HepG2 (cell line): Measurements from ENCODE around the gene EMC9. TPM values are rescaled to one million over a fixed set of nuclear protein-coding genes. Genes with fewer than 3 reads are reported as not detected.

Experiments
- CHD2 ChIP-seq: IDR thresholded peaks from 2 replicates; pipeline ENCODE4 v1.6.1; 2011; ENCODE audit warnings: low read depth, low read length, improper control_type of control experiment
- HMG20A ChIP-seq: IDR thresholded peaks from 2 replicates; pipeline ENCODE4 v1.6.1; 2016; ENCODE audit warnings: borderline replicate concordance
- MEF2D ChIP-seq: sonication (generic); formaldehyde crosslinking; IDR thresholded peaks from 2 replicates; pipeline ENCODE4 v1.5.1; 2020; ENCODE audit warnings: mild to moderate bottlenecking, missing genetic modification reagents
- SIN3B ChIP-seq: fragments of 150-350 bp; IDR thresholded peaks from 2 replicates; pipeline ENCODE4 v1.6.1; 2014; ENCODE audit warnings: low read length
- SOX6 ChIP-seq, 2 experiments: fragments of 450-650 bp in 1 of 2; sonication (generic) in 1 of 2; formaldehyde crosslinking in 1 of 2; IDR thresholded peaks; 2 replicates each; pipeline versions ENCODE4 v1.4.0 to v1.6.1; 2017 to 2020; ENCODE audit warnings: antibody characterized with exemption in 1 of 2, mild to moderate bottlenecking in 1 of 2, missing genetic modification reagents in 1 of 2
- SP140L ChIP-seq: sonication (generic); formaldehyde crosslinking; IDR thresholded peaks from 2 replicates; pipeline ENCODE4 v1.4.0; 2020; ENCODE audit warnings: missing genetic modification reagents, borderline replicate concordance
- TCF7 ChIP-seq: sonication (generic); IDR thresholded peaks from 2 replicates; pipeline ENCODE4 v1.6.1; 2016; ENCODE audit warnings: antibody characterized with exemption, low read depth
- YEATS2 ChIP-seq: sonication (generic); formaldehyde crosslinking; IDR thresholded peaks from 2 replicates; pipeline ENCODE4 v1.4.0; 2020; ENCODE audit warnings: missing genetic modification reagents, borderline replicate concordance
- ZBTB20 ChIP-seq: sonication (generic); formaldehyde crosslinking; IDR thresholded peaks from 2 replicates; pipeline ENCODE4 v1.8.1; 2023; ENCODE audit warnings: missing genetic modification reagents, low read depth, mild to moderate bottlenecking, borderline replicate concordance
- ZNF10 ChIP-seq: sonication (generic); formaldehyde crosslinking; IDR thresholded peaks from 2 replicates; pipeline ENCODE4 v1.4.0; 2020; ENCODE audit warnings: mild to moderate bottlenecking, low read depth, missing genetic modification reagents, borderline replicate concordance
- ZNF543 ChIP-seq: sonication (generic); formaldehyde crosslinking; IDR thresholded peaks from 2 replicates; pipeline ENCODE4 v1.4.0; 2020; ENCODE audit warnings: mild to moderate bottlenecking, missing genetic modification reagents
- ZNF672 ChIP-seq: sonication (generic); formaldehyde crosslinking; IDR thresholded peaks from 2 replicates; pipeline ENCODE4 v1.8.1; 2022; ENCODE audit warnings: missing genetic modification reagents
- ZNF761 ChIP-seq: sonication (generic); formaldehyde crosslinking; conservative IDR thresholded peaks from 2 replicates; pipeline ENCODE4 v1.4.0; 2020; ENCODE audit warnings: mild to moderate bottlenecking, missing genetic modification reagents
- ZNF790 ChIP-seq: sonication (generic); formaldehyde crosslinking; IDR thresholded peaks from 2 replicates; pipeline ENCODE4 v1.8.0; 2022; ENCODE audit warnings: missing genetic modification reagents, mild to moderate bottlenecking, borderline replicate concordance
- polyA plus RNA-seq, 8 experiments: library from polyadenylated mRNA; depleted of rRNA in 3 of 8; stranded (reverse) in 7 of 8; unstranded in 1 of 8; fragments of >200 nt; fragmentation: Illumina TruSeq in 4 of 8; extraction: Trizol in 4 of 8; gene quantifications; 2 replicates each; pipeline versions ENCODE4 v1.2.1 to v1.2.3, GENCODE V29; 2011 to 2016; ENCODE audit warnings: low read depth in 4 of 8, missing spikeins in 1 of 8, mixed read lengths in 1 of 8; ENCODE audit not compliant: insufficient read depth in 1 of 8
- total RNA-seq, 5 experiments: library from RNA; depleted of rRNA; stranded (reverse); fragments of >200 nt; fragmentation: Illumina TruSeq; extraction: Trizol; gene quantifications; 2 replicates each; pipeline ENCODE4 v1.2.3, GENCODE V29; 2016; ENCODE audit warnings: low read depth in 1 of 5
- TF ChIP-seq, protein P1 (sequence below): sonication (generic); formaldehyde crosslinking; IDR thresholded peaks from 2 replicates; pipeline ENCODE4 v1.4.0; 2020; ENCODE audit warnings: mild to moderate bottlenecking, missing genetic modification reagents
- TF ChIP-seq, protein P2 (sequence below): sonication (generic); formaldehyde crosslinking; conservative IDR thresholded peaks from 2 replicates; pipeline ENCODE4 v1.8.0; 2022; ENCODE audit warnings: missing genetic modification reagents
- TF ChIP-seq, protein P3 (sequence below): sonication (generic); formaldehyde crosslinking; IDR thresholded peaks from 2 replicates; pipeline ENCODE4 v1.8.1; 2023; ENCODE audit warnings: missing genetic modification reagents, inconsistent platforms, borderline replicate concordance
- TF ChIP-seq, protein P4 (sequence below): sonication (generic); formaldehyde crosslinking; IDR thresholded peaks from 2 replicates; pipeline ENCODE4 v1.8.1; 2023; ENCODE audit warnings: mild to moderate bottlenecking, missing genetic modification reagents
- TF ChIP-seq, protein P5 (sequence below): sonication (generic); formaldehyde crosslinking; conservative IDR thresholded peaks from 2 replicates; pipeline ENCODE4 v1.8.0; 2022; ENCODE audit warnings: mild to moderate bottlenecking, moderate library complexity, missing genetic modification reagents
- TF ChIP-seq, protein P6 (sequence below): sonication (generic); formaldehyde crosslinking; conservative IDR thresholded peaks from 2 replicates; pipeline ENCODE4 v1.4.0; 2020; ENCODE audit warnings: missing genetic modification reagents

Gene EMC9
- total and polyA plus RNA-seq, 2 of the 13 experiments (the other 11 are each of a cell fraction or from before 2014, with no cell fraction given): 60.5 to 78.7 TPM

DNA sequence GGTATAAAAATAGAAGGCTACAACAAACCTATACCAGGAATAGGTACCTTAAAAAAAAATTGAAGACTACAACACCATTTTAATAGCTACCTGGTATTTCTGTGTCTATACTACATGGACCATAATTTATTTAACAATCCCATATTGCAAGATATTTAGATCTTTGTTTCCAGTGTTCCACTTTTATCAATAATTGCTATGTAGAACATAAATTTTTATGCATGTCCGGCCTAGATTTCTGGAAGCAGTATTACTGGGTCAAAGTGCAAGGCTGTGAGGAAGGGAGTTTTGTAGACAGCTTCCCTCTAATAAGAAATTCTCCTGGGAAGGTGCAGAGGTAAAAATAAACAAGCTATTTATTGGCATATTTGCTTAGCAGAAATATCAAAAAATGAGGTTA, 30.9 kb downstream of the EMC9 start (continued):
- TF ChIP-seq, protein P1, sequence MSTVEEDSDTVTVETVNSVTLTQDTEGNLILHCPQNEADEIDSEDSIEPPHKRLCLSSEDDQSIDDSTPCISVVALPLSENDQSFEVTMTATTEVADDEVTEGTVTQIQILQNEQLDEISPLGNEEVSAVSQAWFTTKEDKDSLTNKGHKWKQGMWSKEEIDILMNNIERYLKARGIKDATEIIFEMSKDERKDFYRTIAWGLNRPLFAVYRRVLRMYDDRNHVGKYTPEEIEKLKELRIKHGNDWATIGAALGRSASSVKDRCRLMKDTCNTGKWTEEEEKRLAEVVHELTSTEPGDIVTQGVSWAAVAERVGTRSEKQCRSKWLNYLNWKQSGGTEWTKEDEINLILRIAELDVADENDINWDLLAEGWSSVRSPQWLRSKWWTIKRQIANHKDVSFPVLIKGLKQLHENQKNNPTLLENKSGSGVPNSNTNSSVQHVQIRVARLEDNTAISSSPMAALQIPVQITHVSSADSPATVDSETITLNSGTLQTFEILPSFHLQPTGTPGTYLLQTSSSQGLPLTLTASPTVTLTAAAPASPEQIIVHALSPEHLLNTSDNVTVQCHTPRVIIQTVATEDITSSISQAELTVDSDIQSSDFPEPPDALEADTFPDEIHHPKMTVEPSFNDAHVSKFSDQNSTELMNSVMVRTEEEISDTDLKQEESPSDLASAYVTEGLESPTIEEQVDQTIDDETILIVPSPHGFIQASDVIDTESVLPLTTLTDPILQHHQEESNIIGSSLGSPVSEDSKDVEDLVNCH: no peak
- TF ChIP-seq ZNF790 (no peak), CHD2 (no peak), YEATS2 (CRISPR knock-in tag) (no peak), ZNF672 (CRISPR knock-in tag) (no peak), SP140L (CRISPR knock-in tag) (no peak), SIN3B (no peak), ZBTB20 (CRISPR knock-in tag) (no peak), ZNF761 (no peak), ZNF543 (CRISPR knock-in tag) (no peak), TCF7 (no peak), ZNF10 (CRISPR knock-in tag) (no peak), MEF2D (CRISPR knock-in tag) (no peak; the same call in 1 of the 2 replicates), SOX6 (IDR thresholded peaks at IDR 0.05) (no peak), SOX6 (CRISPR knock-in tag; IDR thresholded peaks at IDR 0.05) (no peak), HMG20A (CRISPR knock-in tag) (no peak)
- TF ChIP-seq, protein P2, sequence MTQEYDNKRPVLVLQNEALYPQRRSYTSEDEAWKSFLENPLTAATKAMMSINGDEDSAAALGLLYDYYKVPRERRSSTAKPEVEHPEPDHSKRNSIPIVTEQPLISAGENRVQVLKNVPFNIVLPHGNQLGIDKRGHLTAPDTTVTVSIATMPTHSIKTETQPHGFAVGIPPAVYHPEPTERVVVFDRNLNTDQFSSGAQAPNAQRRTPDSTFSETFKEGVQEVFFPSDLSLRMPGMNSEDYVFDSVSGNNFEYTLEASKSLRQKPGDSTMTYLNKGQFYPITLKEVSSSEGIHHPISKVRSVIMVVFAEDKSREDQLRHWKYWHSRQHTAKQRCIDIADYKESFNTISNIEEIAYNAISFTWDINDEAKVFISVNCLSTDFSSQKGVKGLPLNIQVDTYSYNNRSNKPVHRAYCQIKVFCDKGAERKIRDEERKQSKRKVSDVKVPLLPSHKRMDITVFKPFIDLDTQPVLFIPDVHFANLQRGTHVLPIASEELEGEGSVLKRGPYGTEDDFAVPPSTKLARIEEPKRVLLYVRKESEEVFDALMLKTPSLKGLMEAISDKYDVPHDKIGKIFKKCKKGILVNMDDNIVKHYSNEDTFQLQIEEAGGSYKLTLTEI: no peak
- TF ChIP-seq, protein P3, sequence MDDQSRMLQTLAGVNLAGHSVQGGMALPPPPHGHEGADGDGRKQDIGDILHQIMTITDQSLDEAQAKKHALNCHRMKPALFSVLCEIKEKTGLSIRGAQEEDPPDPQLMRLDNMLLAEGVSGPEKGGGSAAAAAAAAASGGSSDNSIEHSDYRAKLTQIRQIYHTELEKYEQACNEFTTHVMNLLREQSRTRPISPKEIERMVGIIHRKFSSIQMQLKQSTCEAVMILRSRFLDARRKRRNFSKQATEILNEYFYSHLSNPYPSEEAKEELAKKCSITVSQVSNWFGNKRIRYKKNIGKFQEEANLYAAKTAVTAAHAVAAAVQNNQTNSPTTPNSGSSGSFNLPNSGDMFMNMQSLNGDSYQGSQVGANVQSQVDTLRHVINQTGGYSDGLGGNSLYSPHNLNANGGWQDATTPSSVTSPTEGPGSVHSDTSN (CRISPR knock-in tag): no peak
- TF ChIP-seq, protein P4, sequence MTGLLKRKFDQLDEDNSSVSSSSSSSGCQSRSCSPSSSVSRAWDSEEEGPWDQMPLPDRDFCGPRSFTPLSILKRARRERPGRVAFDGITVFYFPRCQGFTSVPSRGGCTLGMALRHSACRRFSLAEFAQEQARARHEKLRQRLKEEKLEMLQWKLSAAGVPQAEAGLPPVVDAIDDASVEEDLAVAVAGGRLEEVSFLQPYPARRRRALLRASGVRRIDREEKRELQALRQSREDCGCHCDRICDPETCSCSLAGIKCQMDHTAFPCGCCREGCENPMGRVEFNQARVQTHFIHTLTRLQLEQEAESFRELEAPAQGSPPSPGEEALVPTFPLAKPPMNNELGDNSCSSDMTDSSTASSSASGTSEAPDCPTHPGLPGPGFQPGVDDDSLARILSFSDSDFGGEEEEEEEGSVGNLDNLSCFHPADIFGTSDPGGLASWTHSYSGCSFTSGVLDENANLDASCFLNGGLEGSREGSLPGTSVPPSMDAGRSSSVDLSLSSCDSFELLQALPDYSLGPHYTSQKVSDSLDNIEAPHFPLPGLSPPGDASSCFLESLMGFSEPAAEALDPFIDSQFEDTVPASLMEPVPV (CRISPR knock-in tag): no peak
- TF ChIP-seq, protein P5, sequence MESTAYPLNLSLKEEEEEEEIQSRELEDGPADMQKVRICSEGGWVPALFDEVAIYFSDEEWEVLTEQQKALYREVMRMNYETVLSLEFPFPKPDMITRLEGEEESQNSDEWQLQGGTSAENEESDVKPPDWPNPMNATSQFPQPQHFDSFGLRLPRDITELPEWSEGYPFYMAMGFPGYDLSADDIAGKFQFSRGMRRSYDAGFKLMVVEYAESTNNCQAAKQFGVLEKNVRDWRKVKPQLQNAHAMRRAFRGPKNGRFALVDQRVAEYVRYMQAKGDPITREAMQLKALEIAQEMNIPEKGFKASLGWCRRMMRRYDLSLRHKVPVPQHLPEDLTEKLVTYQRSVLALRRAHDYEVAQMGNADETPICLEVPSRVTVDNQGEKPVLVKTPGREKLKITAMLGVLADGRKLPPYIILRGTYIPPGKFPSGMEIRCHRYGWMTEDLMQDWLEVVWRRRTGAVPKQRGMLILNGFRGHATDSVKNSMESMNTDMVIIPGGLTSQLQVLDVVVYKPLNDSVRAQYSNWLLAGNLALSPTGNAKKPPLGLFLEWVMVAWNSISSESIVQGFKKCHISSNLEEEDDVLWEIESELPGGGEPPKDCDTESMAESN (CRISPR knock-in tag): 0 out of 2 replicates have a peak, but pooled peaks have one; percentile 39
- TF ChIP-seq, protein P6, sequence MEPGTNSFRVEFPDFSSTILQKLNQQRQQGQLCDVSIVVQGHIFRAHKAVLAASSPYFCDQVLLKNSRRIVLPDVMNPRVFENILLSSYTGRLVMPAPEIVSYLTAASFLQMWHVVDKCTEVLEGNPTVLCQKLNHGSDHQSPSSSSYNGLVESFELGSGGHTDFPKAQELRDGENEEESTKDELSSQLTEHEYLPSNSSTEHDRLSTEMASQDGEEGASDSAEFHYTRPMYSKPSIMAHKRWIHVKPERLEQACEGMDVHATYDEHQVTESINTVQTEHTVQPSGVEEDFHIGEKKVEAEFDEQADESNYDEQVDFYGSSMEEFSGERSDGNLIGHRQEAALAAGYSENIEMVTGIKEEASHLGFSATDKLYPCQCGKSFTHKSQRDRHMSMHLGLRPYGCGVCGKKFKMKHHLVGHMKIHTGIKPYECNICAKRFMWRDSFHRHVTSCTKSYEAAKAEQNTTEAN: no peak
